Measurements from ENCODE around the gene BRD1. TPM values are rescaled to one million over a fixed set of nuclear protein-coding genes. Genes with fewer than 3 reads are reported as not detected.

BRD1 gene
- total RNA-seq, 2 donors from 2014 or later = 32.7 to 37.7 TPM

DNA sequence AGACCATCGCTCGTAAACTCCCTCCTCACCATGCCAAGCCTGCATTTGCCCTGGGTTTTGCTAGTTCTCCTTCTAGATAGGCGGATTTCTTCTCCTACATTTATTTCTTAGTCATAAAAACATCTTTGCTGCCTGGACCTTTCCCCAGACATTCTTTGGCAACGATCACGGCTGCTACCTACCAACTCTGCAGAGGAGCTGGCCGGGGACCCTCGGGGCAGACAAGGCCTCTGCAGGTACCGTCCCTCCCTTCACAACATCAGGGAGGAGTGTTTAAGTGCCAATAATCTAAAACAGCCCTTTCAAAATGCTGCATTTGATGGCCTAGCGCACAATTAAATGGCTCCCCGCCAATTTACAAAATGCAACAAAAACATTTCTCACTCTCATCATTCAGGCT is 34.4 kb downstream of the BRD1 start:
- intact Hi-C loops (cut with DNase I) = no loop called here
- Histone ChIP-seq H3K9me3 (no peaks in the 10 kb centered on the region), H3K4me3 (no peak overlapping the region), H3K9ac (ENCODE audit: low read depth in 2 of 2, low read length in 2 of 2) (no peak overlapping the region), H3K4me1 (peaks cover 21% of the 10 kb centered on the region), H3K27ac (no peak overlapping the region), H3K36me3 (peaks cover 29% of the 10 kb centered on the region), H3K27me3 (no peaks in the 10 kb centered on the region)
- DNase-seq = no peak
- TF ChIP-seq, protein P1, sequence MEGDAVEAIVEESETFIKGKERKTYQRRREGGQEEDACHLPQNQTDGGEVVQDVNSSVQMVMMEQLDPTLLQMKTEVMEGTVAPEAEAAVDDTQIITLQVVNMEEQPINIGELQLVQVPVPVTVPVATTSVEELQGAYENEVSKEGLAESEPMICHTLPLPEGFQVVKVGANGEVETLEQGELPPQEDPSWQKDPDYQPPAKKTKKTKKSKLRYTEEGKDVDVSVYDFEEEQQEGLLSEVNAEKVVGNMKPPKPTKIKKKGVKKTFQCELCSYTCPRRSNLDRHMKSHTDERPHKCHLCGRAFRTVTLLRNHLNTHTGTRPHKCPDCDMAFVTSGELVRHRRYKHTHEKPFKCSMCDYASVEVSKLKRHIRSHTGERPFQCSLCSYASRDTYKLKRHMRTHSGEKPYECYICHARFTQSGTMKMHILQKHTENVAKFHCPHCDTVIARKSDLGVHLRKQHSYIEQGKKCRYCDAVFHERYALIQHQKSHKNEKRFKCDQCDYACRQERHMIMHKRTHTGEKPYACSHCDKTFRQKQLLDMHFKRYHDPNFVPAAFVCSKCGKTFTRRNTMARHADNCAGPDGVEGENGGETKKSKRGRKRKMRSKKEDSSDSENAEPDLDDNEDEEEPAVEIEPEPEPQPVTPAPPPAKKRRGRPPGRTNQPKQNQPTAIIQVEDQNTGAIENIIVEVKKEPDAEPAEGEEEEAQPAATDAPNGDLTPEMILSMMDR (IDR thresholded peaks at IDR 0.05) = no peak

DNA sequence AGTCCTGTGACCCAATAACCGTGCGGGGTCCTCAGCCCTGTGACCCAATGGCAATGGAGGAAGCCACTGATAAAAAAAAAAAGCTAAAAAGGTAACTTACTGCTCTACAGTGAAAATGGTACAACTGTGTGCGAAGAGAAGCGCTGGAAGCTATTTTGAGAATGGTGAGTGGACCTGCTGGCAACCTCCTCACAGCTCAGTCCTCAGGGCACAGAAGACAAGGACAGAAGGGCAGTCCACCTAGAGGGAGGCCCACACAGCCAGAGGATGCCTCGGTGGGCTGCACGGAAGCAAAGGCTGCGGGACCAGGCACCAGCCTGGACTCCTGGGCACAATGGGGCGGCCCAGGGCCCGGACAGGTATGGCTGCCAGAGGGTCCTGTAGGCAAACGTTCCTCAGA is 35.6 kb downstream of the BRD1 start:
- Histone ChIP-seq H3K9me3 (no peaks in the 10 kb centered on the region), H3K9ac (ENCODE audit: low read depth in 2 of 2, low read length in 2 of 2) (no peak overlapping the region), H3K27me3 (no peaks in the 10 kb centered on the region), H3K36me3 (peaks cover 17% of the 10 kb centered on the region), H3K4me1 (peaks cover 21% of the 10 kb centered on the region), H3K27ac (no peak overlapping the region), H3K4me3 (no peak overlapping the region)
- no peak for DNase-seq
- TF ChIP-seq, protein P1 (IDR thresholded peaks at IDR 0.05) = no peak
- intact Hi-C loops (cut with DNase I) = no loop called here

DNA sequence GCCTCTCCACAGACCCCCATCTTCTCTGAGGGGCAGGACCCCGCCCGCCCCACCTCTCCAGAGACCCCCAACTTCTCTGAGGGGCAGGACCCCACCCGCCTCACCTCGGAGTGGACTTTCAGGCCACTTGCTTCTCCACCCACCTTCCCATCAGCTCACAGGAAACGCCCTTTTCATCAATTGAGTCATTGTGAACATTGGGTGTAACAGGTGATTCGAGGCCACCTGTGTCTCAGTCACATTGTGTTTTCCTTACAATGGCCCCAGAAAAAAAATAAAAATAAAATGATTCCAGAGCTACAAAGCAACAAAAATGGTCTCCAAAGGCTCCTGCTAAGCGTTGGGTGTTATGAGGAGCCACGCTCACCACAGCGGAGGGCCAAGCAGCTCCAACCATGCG is 36.0 kb downstream of the BRD1 start:
- TF ChIP-seq, protein P1 (IDR thresholded peaks at IDR 0.05) = no peak
- Histone ChIP-seq H3K36me3 (peaks cover 13% of the 10 kb centered on the region), H3K27ac (no peak overlapping the region), H3K9me3 (no peaks in the 10 kb centered on the region), H3K9ac (ENCODE audit: low read depth in 2 of 2, low read length in 2 of 2) (no peak overlapping the region), H3K4me3 (no peak overlapping the region), H3K4me1 (peaks cover 21% of the 10 kb centered on the region), H3K27me3 (no peaks in the 10 kb centered on the region)
- intact Hi-C loops (cut with DNase I) = no loop called here
- DNase-seq = no peak

DNA sequence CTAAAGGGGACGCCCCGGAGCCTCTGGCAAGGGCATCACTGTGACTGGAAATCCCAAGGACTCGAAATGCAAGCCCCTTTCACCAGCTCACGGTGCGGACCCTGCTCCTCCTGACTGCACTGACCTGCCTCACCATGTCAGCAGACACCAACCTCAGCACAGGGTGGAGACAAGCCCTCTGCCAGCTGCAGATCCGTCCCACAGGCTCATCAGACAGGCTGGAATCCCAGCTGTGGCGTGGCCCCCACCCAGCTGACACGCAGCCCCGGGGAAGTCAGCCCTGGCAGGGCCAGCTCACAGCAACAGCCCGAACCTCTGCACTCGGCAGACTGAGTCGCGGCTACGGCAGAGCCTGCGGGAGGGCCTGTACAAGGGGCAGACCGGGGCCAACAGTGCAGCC is 36.8 kb downstream of the BRD1 start:
- intact Hi-C loops (cut with DNase I) = no loop called here
- Histone ChIP-seq H3K4me1 (peaks cover 21% of the 10 kb centered on the region), H3K27ac (no peak overlapping the region)

DNA sequence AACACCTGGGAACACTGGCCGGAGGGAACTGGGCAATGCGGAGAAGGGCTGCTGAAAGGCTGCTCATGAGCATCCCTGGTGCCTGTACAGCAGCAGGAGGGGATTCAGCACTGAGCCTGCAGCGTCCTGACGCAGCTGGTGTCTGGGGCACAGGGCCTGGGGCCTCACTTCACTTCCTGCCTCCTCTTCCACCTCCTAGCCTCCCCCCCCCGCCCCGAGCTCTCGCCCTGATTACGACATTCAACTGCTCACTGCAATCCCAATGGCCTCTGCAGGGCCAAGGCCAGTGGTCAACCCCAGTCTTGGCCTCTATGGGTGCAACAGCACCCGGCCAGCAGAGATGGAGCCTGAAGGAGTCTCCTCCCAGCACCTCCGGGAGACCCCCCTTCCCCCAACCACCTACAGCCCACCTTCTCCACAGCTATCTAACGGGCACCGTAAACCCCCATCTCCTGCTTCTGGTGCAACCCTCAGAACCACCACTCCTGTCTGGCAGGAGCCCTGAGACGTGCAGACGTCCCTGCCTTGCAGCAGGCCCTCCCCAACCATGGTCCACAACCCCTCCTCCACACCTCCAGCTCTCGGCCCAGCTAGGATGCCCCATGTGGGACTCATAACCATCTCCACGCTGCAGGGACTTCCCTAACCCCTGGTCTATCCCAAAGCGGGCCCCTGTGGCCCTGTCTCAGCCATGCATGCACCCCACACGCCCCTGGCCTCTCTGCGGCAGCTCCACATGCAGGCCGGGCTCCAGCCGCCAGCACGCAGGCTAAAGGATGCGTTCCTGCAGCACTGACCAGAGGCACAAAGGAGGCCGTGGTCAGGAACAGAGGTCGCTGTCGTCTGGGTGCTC is 38.2 kb downstream of the BRD1 start:
- peaks cover 9% of the 10 kb centered on the region for H3K36me3 ChIP-seq

More for the DNA sequence above, 36.8 kb downstream of the BRD1 start:
- TF ChIP-seq, protein P1 (IDR thresholded peaks at IDR 0.05) = no peak
- H3K4me3 ChIP-seq = no peak overlapping the region
- peaks cover 10% of the 10 kb centered on the region for H3K36me3 ChIP-seq
- H3K9me3 ChIP-seq = no peaks in the 10 kb centered on the region
- no peak for DNase-seq
- H3K27me3 ChIP-seq = no peaks in the 10 kb centered on the region
- no peak overlapping the region for H3K9ac ChIP-seq (ENCODE audit: low read depth in 2 of 2, low read length in 2 of 2)

More for the DNA sequence above, 38.2 kb downstream of the BRD1 start:
- Histone ChIP-seq H3K4me3 (no peak overlapping the region), H3K9ac (ENCODE audit: low read depth in 2 of 2, low read length in 2 of 2) (peak overlapping the region in 1 of 2 donors; percentile 38), H3K4me1 (peaks cover 21% of the 10 kb centered on the region), H3K27ac (peak overlapping the region; percentile 29), H3K27me3 (no peaks in the 10 kb centered on the region), H3K9me3 (no peaks in the 10 kb centered on the region)
- peak; percentile 32 for DNase-seq
- TF ChIP-seq, protein P1 (IDR thresholded peaks at IDR 0.05) = no peak
- intact Hi-C loops (cut with DNase I) = no loop called here
